HCT116 (cell line): Measurements from ENCODE around the gene PNRC1. TPM values are rescaled to one million over a fixed set of nuclear protein-coding genes. Genes with fewer than 3 reads are reported as not detected.

Source experiments
- ATAC-seq: fragments of 200-7000 bp; cut with Tn5 transposase; 2 replicates; pipeline ENCODE4 v1.9.1; 2020; ENCODE audit warnings: mild to moderate bottlenecking, moderate library complexity
- BruUV-seq: library from RNA; stranded (reverse); fragments of 400-500 nt; replicated peaks from 2 replicates; lab custom pipeline; 2021; lab: Mats Ljungman, UMichigan
- CTCF ChIA-PET: fragments of 300-600 bp; sonication (Branson Sonifier 250); formaldehyde crosslinking; loops from one replicate; lab custom pipeline; 2021; ENCODE audit warnings: antibody characterized with exemption; lab: Charles Lee
- POLR2A ChIA-PET: fragments of 300-600, 350-600 bp; sonication (Branson Sonifier 250); formaldehyde crosslinking; loops from one replicate; lab custom pipeline; 2021; ENCODE audit warnings: antibody characterized with exemption; lab: Charles Lee
- RAD21 ChIA-PET, 2 experiments: fragments of 300-600 bp; sonication (Branson Sonifier 250); formaldehyde crosslinking; loops; one replicate each; lab custom pipeline; 2023; ENCODE audit warnings: low total read pairs in 2 of 2; ENCODE audit not compliant: uncharacterized antibody in 2 of 2, unreplicated experiment in 2 of 2, low non-redundant PET in 1 of 2; lab: Charles Lee
- DNase-seq: peaks from one replicate; pipeline ENCODE4 v3.0.0-alpha.2; 2010; ENCODE audit warnings: low read depth, low spot score
- H2AFZ ChIP-seq: fragments of 200-600 bp; shearing (Covaris generic), sonication (generic); 2 replicates; pipeline ENCODE4 v1.6.1; 2017; ENCODE audit warnings: low read depth, mixed run types, mixed read lengths, antibody characterized with exemption, low read length; ENCODE audit not compliant: poor library complexity, severe bottlenecking
- H3K27ac ChIP-seq: 2 replicates; pipeline ENCODE4 v1.5.1; 2012; ENCODE audit warnings: low read depth, low read length
- H3K27me3 ChIP-seq: fragments of 200-600 bp; sonication (generic); 2 replicates; pipeline ENCODE4 v1.6.1; 2016; ENCODE audit warnings: mixed run types, low read length, mixed read lengths; ENCODE audit not compliant: insufficient read depth
- H3K36me3 ChIP-seq, 2 experiments: fragments of 200-500 bp in 1 of 2; fragments of 200-600 bp in 1 of 2; sonication (Bioruptor generic) in 1 of 2; sonication (generic) in 1 of 2; 2 replicates each; pipeline versions ENCODE4 v1.5.1 to v1.6.1; 2014 to 2016; ENCODE audit warnings: low read length in 2 of 2, inconsistent platforms in 1 of 2, mixed read lengths in 1 of 2, mixed run types in 1 of 2; ENCODE audit not compliant: insufficient read depth in 2 of 2, control insufficient read depth in 1 of 2
- H3K4me1 ChIP-seq, 2 experiments: fragments of 200-600 bp in 1 of 2; sonication (generic) in 1 of 2; 2 replicates each; pipeline versions ENCODE4 v1.5.1 to v1.6.1; 2012 to 2017; ENCODE audit warnings: low read length in 2 of 2, inconsistent platforms in 1 of 2, mild to moderate bottlenecking in 1 of 2, mixed read lengths in 1 of 2, mixed run types in 1 of 2, moderate library complexity in 1 of 2; ENCODE audit not compliant: insufficient read depth in 2 of 2, control insufficient read depth in 1 of 2
- H3K4me2 ChIP-seq: fragments of 200-600 bp; sonication (generic); 2 replicates; pipeline ENCODE4 v1.6.1; 2017; ENCODE audit warnings: mixed run types, low read length, mixed read lengths
- H3K4me3 ChIP-seq, 2 experiments: fragments of 200-600 bp in 1 of 2; sonication (generic) in 1 of 2; replicated peaks in 1 of 2; 2 replicates each; pipeline ENCODE4 v1.5.1; 2011 to 2016; ENCODE audit warnings: low read length in 2 of 2, control low read depth in 1 of 2, low read depth in 1 of 2, mild to moderate bottlenecking in 1 of 2, mixed read lengths in 1 of 2, mixed run types in 1 of 2
- H3K79me2 ChIP-seq: fragments of 200-600 bp; sonication (generic); 2 replicates; pipeline ENCODE4 v1.6.1; 2017; ENCODE audit warnings: mild to moderate bottlenecking, mixed run types, low read length, moderate library complexity, mixed read lengths; ENCODE audit not compliant: insufficient read depth
- H3K9ac ChIP-seq: fragments of 200-600 bp; sonication (generic); 2 replicates; pipeline ENCODE4 v1.6.1; 2016; ENCODE audit warnings: low read length, mixed read lengths
- H3K9me2 ChIP-seq: fragments of 200-600 bp; sonication (generic), shearing (Covaris generic); 2 replicates; pipeline ENCODE4 v1.6.1; 2017; ENCODE audit warnings: mixed run types, mild to moderate bottlenecking, moderate library complexity; ENCODE audit not compliant: insufficient read depth
- H3K9me3 ChIP-seq, 2 experiments: fragments of 200-500 bp in 1 of 2; fragments of 200-600 bp in 1 of 2; sonication (Bioruptor generic) in 1 of 2; sonication (generic) in 1 of 2; 2 replicates each; pipeline ENCODE4 v1.6.1; 2014 to 2017; ENCODE audit warnings: low read length in 2 of 2, mixed read lengths in 2 of 2, inconsistent platforms in 1 of 2, low read depth in 1 of 2, mild to moderate bottlenecking in 1 of 2, mixed run types in 1 of 2, moderate library complexity in 1 of 2; ENCODE audit not compliant: control insufficient read depth in 1 of 2, insufficient read depth in 1 of 2
- H4K20me1 ChIP-seq: fragments of 200-600 bp; sonication (generic), shearing (Covaris generic); 2 replicates; pipeline ENCODE4 v1.6.1; 2017; ENCODE audit warnings: mixed run types, mild to moderate bottlenecking, moderate library complexity; ENCODE audit not compliant: insufficient read depth
- CEBPB ChIP-seq: IDR thresholded peaks from 2 replicates; pipeline ENCODE4 v1.6.1; 2012; ENCODE audit warnings: low read depth
- EGR1 ChIP-seq: IDR thresholded peaks from 2 replicates; pipeline ENCODE4 v1.6.1; 2012; ENCODE audit warnings: low read depth
- ELF1 ChIP-seq: IDR thresholded peaks from 2 replicates; pipeline ENCODE4 v1.6.1; 2012; ENCODE audit warnings: low read depth, borderline replicate concordance
- EZH2phosphoT487 ChIP-seq: fragments of 200-600 bp; IDR thresholded peaks from 2 replicates; pipeline ENCODE4 v1.6.1; 2018; ENCODE audit warnings: antibody characterized with exemption, borderline replicate concordance
- FOSL1 ChIP-seq: IDR thresholded peaks from 2 replicates; pipeline ENCODE4 v1.6.1; 2012; ENCODE audit warnings: low read depth
- JUND ChIP-seq: IDR thresholded peaks from 2 replicates; pipeline ENCODE4 v1.6.1; 2012
- POLR2A ChIP-seq: IDR thresholded peaks from 2 replicates; pipeline ENCODE4 v1.7.0; 2011; ENCODE audit warnings: borderline replicate concordance; ENCODE audit not compliant: insufficient read depth, insufficient read length; ENCODE audit errors: extremely low read depth
- ZFX ChIP-seq: fragments of 450-650 bp; IDR thresholded peaks from 2 replicates; pipeline ENCODE4 v1.6.1; 2017
- ZNF274 ChIP-seq: fragments of 200-500 bp; sonication (Bioruptor generic); IDR thresholded peaks from 2 replicates; pipeline ENCODE4 v1.6.1; 2014; ENCODE audit warnings: mild to moderate bottlenecking, low read depth, low read length, inconsistent platforms
- intact Hi-C: fragments of 100-400 bp; cut with micrococcal nuclease; formaldehyde crosslinking; loops from 2 replicates; pipeline ENCODE4 v1.10.0; 2022
- total RNA-seq: library from RNA; stranded (reverse); gene quantifications from one replicate; pipeline ENCODE4 v1.2.1, GENCODE V29; 2021; ENCODE audit not compliant: unreplicated experiment
- TF ChIP-seq, protein P1 (sequence below): IDR thresholded peaks from 2 replicates; pipeline ENCODE4 v1.6.1; 2012; ENCODE audit warnings: low read depth

Gene PNRC1
- total RNA-seq, 1 experiment from 2014 or later = 66.8 TPM

DNA sequence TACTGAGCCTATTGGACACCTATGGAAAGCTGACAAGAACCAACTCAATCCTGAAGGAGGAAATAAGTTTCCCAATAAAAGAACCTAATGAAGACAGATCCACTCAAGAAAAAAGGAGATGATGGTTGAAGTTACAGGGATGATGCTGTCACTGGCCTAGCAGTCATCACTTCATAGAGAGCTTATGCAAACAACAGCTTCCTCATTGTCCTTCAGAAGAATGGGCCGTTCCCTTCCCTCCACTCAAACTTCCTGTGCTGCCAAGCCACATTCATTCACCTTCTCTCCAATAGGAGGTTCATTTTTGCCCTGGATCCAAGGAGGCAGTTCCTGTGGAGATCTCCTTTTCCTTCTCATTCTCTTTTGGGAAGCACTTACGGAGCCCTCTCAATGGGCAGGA, 51.5 kb downstream of the PNRC1 start:
- DNase-seq (no peak), ATAC-seq (no peak)
- no peak overlapping the region for H3K27ac ChIP-seq
- H3K9ac ChIP-seq = no peak overlapping the region
- no peaks in the 10 kb centered on the region for H3K4me1 ChIP-seq
- ChIA-PET RAD21 (no interaction called here), POLR2A (no interaction called here), CTCF (no interaction called here)
- H3K27me3 ChIP-seq = no peaks in the 10 kb centered on the region
- no peaks in the 10 kb centered on the region for H3K79me2 ChIP-seq
- no peaks in the 10 kb centered on the region for H3K9me2 ChIP-seq
- H4K20me1 ChIP-seq = no peaks in the 10 kb centered on the region
- H2AFZ ChIP-seq = no peak overlapping the region
- intact Hi-C loops = no loop called here
- TF ChIP-seq CEBPB = no peak
- TF ChIP-seq FOSL1 = no peak
- no peak for TF ChIP-seq ZFX
- TF ChIP-seq, protein P1, sequence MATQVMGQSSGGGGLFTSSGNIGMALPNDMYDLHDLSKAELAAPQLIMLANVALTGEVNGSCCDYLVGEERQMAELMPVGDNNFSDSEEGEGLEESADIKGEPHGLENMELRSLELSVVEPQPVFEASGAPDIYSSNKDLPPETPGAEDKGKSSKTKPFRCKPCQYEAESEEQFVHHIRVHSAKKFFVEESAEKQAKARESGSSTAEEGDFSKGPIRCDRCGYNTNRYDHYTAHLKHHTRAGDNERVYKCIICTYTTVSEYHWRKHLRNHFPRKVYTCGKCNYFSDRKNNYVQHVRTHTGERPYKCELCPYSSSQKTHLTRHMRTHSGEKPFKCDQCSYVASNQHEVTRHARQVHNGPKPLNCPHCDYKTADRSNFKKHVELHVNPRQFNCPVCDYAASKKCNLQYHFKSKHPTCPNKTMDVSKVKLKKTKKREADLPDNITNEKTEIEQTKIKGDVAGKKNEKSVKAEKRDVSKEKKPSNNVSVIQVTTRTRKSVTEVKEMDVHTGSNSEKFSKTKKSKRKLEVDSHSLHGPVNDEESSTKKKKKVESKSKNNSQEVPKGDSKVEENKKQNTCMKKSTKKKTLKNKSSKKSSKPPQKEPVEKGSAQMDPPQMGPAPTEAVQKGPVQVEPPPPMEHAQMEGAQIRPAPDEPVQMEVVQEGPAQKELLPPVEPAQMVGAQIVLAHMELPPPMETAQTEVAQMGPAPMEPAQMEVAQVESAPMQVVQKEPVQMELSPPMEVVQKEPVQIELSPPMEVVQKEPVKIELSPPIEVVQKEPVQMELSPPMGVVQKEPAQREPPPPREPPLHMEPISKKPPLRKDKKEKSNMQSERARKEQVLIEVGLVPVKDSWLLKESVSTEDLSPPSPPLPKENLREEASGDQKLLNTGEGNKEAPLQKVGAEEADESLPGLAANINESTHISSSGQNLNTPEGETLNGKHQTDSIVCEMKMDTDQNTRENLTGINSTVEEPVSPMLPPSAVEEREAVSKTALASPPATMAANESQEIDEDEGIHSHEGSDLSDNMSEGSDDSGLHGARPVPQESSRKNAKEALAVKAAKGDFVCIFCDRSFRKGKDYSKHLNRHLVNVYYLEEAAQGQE = no peak
- TF ChIP-seq EGR1 = no peak
- no peak for TF ChIP-seq ELF1
- no peak for TF ChIP-seq JUND
- no peak overlapping the region for H3K4me3 ChIP-seq
- no TSS peak for BruUV-seq
- no peaks in the 10 kb centered on the region for H3K36me3 ChIP-seq
- no peaks in the 10 kb centered on the region for H3K9me3 ChIP-seq
- H3K4me2 ChIP-seq = no peak overlapping the region

DNA sequence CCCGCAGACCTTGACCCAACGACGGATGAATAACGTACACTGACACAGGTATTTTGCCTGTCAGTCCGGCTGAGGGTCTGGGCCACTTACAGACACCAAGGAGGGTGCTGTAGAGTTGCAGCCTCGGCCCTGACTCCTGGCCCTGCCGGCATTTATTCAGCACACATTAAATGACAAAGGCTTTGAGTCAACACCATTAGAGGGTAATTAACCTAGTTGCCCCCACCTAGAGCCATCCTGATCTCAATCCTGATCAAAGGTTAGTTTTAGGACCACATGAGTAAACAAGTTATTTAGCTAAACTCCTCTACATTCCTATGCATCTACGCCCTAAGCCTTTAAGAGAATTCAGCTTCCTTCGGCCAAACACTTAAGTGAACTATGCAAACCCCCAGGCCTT, 53.4 kb downstream of the PNRC1 start:
- H3K79me2 ChIP-seq = no peaks in the 10 kb centered on the region
- H3K9ac ChIP-seq = no peak overlapping the region
- DNase-seq (no peak), ATAC-seq (no peak)
- H3K36me3 ChIP-seq = no peaks in the 10 kb centered on the region
- ChIA-PET RAD21 (no interaction called here), POLR2A (no interaction called here), CTCF (no interaction called here)
- no peaks in the 10 kb centered on the region for H3K9me2 ChIP-seq
- H3K4me2 ChIP-seq = no peak overlapping the region
- no TSS peak for BruUV-seq
- H3K4me3 ChIP-seq = no peak overlapping the region
- H4K20me1 ChIP-seq = no peaks in the 10 kb centered on the region
- peaks cover 1% of the 10 kb centered on the region in 2 experiments; a peak in 1 of 4 replicates for H3K4me1 ChIP-seq
- no peaks in the 10 kb centered on the region for H3K9me3 ChIP-seq
- no peak overlapping the region for H3K27ac ChIP-seq
- H2AFZ ChIP-seq = no peak overlapping the region
- intact Hi-C loops = no loop called here
- H3K27me3 ChIP-seq = no peaks in the 10 kb centered on the region
- TF ChIP-seq ZNF274 = no peak
- TF ChIP-seq FOSL1 = no peak
- TF ChIP-seq POLR2A = no peak
- no peak for TF ChIP-seq EZH2phosphoT487
- TF ChIP-seq ZFX = no peak
- TF ChIP-seq ELF1 = no peak
